Measurements from ENCODE around the gene ARMC9.
"Not testable (repeated sequence)": the region's sequence is repeated elsewhere in the genome, so short reads cannot be mapped to it uniquely, and the experiment has no call there.

The ARMC9 gene

DNA sequence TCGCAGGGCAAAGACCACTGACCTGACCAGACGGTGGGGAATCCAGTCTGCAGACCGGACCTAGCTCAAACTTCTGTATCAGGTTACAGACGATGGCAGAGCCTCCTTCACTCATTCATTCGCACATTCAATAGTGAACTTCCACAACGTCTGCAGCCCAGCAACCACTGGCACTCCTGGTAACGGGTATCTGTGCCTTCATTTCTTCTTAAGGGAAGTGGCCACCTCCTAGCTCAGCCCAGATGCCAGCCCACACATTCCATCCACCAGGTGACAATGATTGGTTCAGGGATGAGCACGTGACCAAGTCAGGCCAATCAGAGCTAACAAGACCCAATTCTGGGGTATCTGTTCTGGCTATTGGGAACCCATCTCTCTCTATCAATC lies 15.9 kb upstream of the ARMC9 start:
- no peak for DNase-seq

DNA sequence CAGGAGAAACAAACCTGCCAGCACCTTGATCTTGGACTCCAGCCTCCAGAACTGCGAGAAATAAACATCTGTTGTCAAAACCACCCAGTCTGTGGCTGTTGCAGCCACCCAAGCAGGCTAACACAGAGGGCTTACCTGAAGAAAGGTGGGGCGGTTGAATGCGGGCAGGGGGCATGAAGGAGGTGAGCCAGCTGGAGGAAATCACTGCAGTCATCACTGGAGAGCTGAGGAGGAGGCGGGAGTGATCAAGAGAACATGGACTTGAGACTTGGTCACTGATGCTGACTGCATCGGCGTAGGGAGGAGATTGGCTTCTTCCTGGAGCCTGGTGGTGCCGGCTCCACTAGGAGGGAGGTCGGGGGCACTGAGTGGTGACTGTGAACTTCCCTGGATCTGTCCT lies 14.6 kb upstream of the ARMC9 start:
- no peak for DNase-seq

DNA sequence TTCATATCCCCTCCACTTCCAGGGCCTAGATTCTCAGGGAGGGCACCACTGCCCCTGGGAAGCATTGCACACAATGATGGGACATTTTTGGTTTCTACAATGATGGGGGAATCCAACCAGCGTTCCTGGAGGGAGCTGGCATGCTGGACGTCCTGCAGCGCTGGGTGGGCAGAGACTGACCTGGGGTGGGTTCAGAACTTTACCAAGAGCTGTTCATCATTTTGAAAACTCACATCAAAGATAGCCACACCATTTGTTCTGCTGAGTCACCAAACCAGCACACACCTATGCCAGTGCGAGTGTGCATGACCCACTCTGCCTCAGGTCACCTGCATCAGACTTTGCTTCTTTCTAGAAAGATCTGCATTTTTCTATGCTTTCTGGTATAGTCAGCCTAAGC lies 14.1 kb upstream of the ARMC9 start:
- DNase-seq: no peak

DNA sequence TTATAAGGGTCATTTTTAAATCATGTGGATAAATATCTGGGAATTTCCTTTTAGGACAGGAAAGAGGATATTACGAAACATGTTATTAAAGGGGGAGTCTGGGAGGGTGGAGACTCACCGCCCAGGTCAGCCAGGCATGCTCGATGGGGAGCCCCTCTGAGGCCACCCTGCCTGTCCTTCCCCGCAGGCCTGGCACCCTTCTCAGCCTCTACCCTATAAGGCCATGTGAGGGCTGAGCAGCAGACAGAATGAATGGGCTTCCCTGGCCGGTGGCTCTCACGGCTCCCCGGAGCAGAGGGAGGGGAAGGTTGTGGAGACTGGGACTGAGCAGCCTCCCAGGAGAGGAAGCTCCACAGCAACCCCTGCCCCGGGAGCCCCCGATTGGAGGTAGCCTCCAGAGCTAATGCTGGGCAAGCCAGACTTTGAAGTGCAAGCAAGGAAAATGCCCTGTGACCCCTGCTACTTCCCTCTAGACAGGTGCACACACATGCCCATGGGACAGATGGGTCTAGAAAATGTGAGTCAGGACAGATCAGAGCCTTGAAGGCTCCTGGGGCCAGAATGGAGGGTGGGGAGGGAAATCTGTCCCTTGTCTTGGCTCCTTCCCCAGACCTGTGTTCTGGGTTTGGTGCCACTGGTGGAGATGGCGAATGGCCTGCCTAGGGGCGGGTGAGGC lies 13.2 kb upstream of the ARMC9 start:
- DNase-seq: no peak

DNA sequence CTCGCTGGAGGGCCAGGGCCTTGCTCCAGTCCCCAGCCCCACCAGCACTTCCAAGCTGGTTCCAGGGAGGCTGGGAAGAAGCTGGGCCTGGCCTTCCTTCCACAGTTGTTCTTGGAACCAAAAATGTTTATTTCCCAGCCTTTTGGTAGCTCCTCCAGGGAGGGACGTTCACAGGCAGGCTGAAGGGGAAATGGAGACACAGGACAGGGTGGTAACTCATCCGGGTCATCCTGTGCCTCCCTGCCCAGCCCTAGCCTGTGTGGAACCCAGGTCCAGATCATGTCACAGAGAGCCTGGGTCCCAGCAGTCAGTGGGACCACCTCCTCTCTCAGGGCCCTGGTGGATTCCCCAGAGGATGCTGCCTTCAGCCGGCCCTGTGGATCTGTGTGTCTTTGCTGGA lies 12.5 kb upstream of the ARMC9 start:
- DNase-seq: no peak

DNA sequence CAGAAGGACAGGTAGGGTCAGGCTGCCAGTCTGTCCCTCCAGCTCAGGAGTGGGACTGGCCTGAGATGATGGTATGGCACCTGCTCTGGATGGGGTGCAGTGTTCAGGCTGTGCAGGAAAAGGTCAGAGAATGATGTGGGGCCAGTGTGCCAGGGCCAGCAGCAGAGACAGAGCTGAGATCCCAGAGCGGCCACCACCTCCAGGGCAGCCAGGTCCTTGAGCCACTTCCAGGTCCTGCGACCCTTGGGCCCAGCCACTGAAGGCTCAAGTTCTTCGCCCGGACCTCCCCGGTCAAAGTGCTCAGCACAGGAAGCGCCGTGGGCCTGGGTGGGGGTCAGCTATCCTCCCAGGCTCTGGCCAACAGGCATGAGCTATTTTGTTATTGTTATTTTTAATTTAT lies 12.1 kb upstream of the ARMC9 start:
- DNase-seq: no peak

DNA sequence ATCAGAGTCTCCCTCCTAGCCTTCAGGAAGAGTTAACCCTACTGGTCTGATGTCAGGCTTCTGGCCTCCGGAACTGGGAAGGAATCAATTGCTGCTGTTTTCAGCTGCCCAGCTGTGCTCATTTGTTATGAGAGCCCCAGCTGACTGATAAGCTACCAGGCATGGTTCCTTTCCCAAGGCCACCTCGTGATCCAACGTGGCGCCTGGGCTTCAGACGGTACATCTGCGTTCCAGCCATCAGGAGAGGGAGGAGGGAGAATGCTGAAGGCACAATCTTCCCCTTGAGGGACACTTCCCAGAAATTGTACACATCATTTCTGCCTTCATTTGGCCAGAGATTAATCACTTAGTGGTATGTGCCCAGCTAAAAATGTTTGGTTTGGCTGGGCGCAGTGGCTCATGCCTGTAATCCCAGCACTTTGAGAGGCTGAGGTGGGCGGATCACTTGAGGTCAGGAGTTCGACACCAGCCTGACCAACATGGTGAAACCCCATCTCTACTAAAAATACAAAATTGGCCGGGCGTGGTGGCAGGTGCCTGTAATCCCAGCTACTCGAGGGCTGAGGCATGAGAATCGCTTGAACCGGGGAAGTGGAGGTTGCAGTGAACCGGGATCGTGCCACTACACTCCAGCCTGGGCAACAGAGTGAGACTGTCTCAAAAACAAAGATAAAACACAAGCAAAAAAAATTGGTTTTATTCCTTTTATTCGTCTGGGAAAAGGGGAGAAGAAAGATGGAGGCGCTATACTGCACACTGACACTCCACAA lies 10.5 kb upstream of the ARMC9 start:
- no peak for DNase-seq

DNA sequence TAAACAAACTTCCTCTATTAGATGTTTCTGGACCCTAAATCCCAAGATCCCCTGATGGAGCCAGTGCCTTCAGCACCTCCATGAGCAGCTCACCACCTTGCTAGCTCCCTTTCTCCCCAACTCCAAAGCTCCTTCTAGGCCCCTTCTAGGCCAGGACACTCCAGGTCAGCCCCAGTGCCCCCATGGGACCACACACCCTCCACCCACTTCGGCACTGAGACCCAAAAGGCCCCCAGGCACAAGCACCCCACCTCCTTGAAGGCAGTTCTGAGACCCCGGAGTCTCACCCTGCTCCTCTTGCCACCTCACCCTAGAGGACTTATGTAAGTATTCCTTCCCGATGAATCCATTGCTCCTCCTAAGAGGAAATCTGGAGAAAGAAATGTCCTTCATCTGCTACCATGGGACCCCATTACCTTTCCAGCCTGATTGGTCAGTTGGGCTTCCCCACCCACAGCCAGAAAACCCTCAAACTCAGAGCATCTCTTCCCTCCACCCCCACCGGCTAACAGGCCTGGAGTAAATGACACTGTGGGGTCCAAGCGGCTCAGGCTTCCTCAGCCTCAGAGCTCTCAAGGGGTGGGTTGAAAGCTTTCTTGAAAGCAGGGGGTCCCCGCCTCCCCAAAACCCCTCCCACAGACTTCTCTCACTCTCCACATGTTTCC lies 9.8 kb upstream of the ARMC9 start:
- no peak for DNase-seq

DNA sequence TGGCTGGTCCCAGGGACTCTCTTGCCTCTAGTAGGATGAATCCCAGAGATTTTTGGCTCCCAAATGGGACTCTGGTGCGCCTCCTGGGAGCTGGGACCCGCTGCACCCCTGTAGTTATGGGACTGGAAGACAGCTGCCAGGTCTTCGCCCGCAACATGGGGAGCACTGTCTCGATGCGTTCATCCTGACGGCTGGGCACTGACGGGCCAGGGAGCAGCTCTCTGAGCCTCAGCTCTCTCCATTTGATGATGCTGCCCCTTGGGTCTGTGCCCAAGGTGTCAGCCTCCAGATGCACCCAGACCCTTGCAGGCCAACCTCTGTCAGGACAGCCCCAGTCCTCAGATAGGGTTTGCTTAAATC lies 9.3 kb upstream of the ARMC9 start:
- DNase-seq: no peak

DNA sequence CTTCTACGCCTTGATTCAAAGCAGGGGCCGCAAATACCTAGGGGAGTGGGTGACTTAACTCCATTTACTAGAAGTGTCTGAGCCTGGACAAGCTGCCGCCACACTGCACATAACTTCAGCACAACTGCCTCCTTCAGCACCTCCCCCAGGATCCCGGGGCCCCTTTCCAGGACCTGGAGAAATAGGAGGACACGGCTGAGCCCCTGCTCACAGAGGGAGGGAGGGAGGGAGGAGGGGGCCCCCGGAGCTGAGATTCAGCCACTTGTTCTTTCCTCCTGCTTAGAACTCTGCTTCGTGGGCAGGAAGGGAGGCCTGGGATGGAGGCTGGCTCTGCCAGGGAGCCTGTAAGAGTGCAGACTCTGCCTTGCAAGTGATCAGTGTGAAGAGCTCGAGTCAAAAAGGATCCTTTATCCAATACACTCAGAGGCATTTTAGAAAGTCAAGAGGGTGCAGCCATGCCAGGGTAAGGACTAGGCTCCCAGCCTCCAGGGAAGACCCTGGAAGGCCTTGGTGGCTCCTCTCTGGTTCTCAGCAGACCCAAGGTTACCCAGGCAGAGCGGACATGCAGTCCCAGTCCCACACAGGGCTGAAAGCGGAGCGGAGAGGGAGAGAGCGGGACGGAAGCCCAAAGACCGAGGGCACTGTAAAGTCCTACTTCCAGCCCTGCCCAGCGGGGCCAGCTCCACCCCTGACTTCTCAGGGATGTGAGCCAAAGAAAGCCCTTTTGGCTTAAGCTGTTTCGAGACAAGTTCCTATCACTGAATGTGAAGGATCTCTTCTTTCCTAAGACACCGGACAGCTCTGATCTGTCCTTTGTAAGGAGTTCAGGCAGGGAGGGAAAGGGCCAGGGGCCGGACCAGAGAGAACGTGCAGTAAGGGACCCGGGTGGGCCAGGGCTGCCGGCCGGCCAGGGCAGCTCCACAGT lies 8.6 kb upstream of the ARMC9 start:
- DNase-seq: no peak

DNA sequence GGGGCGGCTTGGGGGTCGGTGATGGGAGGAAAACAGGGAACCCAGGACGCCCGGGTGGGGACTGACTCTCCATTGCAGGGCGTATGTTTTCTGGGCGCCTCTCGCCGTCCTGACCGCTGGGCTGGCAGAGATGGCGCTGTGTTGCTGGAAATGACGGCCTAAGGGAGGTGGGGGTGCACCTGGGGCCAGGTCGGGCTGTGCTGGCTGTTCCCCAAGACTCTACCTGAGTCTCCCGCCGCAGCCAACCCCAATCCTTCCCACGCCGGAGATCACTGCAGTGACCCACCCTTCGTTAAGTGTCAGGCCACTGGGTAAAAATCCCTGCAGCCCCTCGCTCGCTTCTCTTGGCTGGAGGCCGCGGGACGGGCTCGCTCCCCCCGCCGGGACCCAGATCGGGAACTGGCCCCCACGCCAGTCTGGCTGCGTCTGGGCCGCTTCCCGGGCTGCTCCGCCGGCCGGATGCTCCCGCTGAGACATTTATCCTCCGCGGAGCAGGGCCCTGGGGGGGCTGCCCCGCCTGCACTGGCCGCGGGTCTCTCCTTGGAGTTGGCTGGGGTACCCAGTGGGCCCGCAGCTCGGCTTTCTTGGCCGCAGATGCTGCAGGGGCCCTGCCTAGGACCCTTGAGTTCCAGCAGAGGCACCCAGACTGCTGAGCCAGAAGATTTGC lies 7.8 kb upstream of the ARMC9 start:
- no peak for DNase-seq

DNA sequence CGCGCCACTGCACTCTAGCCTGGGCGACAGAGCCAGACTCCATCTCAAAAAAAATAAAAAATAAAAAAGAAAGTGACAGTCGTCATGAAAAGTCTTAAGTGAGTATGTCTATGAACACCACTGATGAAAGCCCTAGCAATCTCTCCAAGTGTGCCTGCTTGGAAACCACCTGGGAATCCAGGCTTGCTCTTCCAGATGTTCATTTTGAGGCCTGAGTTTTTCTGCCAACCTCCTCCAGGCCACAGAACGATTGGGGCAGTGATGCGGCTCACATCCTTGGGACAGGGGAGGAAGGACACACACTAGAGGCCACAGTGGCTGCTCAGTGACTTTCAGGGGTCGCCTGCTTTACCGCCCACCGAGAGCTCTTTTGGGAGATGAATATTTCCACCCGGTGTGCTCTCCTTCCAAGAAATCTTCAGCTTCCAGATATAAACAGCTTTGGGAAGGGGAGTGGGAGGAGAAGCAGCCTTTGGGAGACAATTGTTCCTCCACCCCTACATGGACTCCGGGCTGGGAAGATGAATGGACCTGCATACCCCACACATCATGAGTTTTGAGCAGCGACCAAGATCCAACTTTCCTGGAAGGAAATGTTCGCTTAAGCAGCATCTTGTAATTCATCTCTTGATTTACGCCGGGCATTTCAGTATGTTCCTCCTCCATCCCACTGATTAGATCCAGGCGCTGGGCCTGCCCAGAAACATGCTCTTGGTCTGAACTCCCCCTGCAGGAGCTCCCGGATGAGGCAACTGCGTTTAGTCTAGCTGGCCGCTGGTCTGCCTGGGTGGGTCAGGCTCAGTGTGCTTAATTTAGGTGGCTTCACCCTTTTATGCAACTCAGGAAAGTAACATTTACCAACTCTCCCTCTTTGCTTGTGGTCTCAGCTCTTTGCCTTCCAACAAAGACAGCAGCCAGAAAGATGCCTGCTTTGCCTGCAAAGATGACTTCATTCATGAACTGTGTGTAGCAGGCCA lies 6.2 kb upstream of the ARMC9 start:
- no peak for DNase-seq

DNA sequence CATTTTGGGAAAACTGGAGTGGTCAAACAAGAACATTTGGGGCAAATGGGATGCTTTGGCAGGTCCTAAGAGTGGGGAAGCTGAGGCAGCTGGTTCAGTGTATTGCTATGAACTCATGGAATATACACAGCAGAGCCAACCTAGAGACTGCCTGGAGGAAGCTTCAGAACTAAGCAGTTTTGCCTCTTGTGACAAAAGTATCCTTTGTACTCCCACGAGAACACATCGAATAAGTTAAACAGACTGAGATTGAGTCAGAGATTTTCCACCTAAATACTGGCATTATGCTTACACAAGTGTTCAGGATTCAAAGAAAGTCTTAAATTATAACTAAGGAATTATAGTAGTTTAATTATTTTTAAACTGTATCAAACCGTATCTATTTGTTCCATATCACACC lies 5.2 kb upstream of the ARMC9 start:
- DNase-seq: no peak

DNA sequence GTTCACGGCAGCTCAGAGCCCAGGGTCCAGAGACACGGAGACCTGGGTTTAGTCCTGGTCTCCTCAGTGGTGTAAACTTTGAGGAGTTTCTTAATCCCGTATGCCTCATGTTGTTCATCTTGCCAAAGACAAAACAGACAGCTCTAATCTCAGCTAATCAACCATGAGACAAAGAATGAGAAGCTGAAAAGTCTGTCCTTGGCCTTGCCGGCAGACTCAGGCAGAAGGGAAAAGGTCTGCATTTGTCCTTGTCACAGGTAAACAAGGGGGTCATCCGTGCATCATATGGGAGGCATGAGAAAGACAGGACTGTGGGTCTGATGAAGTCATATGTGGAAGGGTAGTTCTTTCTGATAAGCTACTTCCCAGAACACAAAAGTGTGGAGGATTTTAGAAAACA lies 1.8 kb upstream of the ARMC9 start:
- no peak for DNase-seq

DNA sequence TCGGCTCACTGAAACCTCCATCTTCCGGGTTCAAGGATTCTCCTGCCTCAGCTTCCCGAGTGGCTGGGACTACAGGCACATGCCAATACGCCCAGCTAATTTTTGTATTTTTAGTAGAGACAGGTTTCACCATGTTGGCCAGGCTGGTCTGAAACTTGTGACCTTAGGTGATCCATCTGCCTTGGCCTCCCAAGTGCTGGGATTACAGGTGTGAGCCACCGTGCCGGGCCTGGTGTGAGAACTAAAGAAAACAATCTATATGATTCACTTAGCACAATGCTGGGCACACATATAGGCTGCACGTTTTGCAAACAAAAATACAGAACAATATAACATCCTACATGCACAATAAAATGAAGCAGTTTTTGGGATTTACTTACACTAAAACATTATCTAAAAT lies 1.2 kb upstream of the ARMC9 start:
- DNase-seq: not testable (repeated sequence)

DNA sequence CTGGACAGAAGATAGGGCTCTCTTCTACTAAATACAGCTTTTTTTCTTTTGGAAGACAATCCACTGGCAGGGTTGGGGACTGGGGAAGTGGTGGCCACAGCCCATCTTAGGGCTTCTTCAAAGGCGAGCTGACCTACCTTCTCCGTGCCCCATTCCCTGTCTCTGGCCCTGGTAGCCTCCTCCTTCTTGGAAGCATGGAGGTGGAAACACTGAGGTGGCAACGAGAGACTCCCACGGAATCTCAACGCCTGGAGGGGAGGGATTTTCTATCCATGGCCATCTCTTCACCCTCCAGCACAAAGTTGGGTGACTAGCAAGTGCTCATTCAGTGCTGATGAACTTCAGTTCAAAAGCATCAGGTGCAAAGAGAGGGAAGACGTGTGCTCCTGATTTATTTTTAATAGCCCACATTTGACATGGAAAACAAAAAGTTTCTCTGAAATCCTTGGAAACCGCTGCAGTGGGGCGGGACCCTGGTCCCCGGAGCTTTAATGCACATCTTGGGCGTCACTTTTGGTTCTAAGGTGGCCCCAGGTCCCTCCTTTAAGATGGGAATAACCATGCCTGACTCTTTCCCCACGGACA lies 633 bp upstream of the ARMC9 start:
- no peak for DNase-seq

DNA sequence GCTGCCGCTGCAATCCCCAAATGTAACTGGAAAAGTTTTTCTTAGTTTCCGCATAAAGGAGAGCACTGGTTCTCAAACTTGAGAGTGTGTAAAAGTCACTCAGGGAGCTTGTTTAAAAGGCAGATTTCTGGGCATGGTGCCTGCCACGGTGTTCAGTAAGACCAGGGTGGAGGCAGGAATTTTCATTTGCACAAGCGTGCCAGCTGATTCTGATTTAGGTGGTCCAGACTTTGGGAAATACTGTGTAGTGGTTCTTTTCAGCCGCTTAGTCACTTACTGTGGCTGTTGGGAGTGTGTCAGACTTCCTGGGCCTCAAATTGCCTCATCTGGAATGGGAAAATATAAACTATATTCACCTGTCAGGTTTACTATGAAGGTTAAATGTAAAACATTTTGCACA lies 788 bp downstream of the ARMC9 start:
- DNase-seq: no peak

DNA sequence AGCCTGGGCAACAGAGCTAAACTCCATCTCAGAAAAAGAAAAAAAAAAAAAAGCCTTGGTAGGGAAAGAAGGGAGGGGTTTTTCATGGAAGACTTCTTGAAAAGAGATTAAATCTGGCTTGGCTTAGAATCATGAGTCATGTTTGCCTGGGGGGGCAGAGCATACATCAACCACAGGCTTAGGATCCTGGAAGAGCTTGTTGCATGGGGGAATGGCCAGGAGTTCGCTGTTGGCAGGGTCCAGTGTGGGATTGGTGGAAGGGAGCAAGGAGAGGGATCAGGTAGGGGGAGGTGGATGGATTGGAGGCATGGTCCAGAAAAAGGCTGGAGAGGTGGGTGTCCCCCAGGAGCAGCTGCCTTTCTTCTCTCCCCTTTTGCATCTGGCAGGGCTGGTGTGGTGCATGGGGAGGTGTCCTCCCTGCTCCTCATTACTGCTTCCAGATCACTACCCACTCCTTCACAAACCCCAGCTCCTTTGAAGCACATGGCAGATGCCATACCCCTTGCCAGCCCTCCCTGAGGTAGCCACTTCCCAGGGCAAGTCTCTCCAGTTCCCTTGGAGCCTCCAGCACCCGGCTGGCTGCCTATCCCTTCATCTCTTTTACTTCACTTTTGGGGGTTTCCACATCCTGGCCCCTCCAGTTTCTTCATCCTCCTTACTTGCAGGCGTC lies 2.5 kb downstream of the ARMC9 start:
- DNase-seq: no peak

DNA sequence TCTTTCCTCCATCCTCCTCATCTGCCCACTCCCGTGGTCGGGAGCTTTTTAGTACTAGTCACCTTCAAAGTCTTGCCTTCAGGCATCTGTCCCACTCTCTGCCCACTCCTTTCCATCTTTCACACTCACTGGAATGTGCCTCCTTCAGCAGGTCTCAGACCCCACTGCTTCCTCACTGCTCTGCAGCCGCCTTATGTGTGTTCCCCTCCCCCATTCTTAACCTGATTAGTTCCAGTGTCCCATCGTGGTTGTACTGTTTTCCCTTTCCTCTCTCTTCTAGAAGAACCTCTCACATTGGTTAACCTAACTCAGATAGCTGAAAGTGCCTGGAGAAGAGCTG lies 3.0 kb downstream of the ARMC9 start:
- DNase-seq: no peak

DNA sequence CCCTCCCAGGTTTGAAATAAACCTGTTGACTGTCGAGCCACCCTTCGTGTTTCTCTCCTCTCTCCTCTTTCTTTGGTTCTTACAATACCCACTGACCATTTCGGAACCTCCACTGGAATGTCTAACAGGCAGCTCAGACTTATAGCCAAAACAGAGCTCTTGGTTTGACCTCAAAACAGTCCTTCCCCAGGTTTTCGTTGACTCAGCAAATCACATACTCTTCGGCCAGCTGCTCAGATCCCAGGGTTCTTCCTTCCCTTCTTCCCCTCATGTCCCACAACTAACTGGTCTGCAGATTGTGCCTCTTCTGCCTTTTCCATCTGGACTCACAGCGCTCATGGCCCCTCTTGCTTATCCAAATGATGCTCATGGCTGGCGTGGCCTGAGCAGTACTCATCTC lies 4.7 kb downstream of the ARMC9 start:
- no peak for DNase-seq

DNA sequence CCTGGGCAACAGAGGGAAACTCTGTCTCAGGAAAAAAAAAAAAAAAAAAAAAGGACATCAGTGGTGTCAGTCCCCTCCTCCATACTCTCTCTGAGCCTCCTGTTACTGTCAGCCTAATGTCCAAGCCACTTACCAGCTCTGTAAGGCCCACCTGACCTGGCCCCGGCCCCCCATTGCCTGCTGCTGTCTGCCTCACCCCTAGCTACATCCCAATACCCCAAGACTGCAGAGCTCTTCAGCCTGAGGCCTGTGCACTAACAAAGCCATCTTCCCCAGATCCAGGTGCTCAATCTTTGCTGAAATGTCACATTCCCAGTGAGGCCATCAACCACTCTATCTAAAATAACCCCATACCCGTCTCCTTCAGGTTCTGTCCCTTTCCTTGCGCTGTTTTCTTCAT lies 5.7 kb downstream of the ARMC9 start:
- no peak for DNase-seq
